HepG2 (cell line): ENCODE measurements around the gene DCUN1D2. TPM values are rescaled to one million over a fixed set of nuclear protein-coding genes. Genes with fewer than 3 reads are reported as not detected.
A peak's percentile ranks its signal among the peaks of the same experiment; 100 is the strongest.

Experiments used
- AGO1 ChIP-seq: fragments of 200-400 bp; formaldehyde crosslinking; IDR thresholded peaks from 2 replicates; pipeline ENCODE4 v1.6.1; 2017; ENCODE audit warnings: mild to moderate bottlenecking, low read depth, low read length, moderate library complexity; ENCODE audit not compliant: poor library complexity, severe bottlenecking
- BHLHE40 ChIP-seq: IDR thresholded peaks from 2 replicates; pipeline ENCODE4 v1.6.1; 2011; ENCODE audit warnings: low read length, improper control_type of control experiment
- KIAA2018 ChIP-seq: sonication (generic); formaldehyde crosslinking; IDR thresholded peaks from 2 replicates; pipeline ENCODE4 v1.5.0; 2020; ENCODE audit warnings: mild to moderate bottlenecking, missing genetic modification reagents, borderline replicate concordance
- KLF13 ChIP-seq: sonication (generic); formaldehyde crosslinking; IDR thresholded peaks from 2 replicates; pipeline ENCODE4 v1.4.0; 2020; ENCODE audit warnings: mild to moderate bottlenecking, missing genetic modification reagents
- MED13 ChIP-seq: sonication (generic); formaldehyde crosslinking; IDR thresholded peaks from 2 replicates; pipeline ENCODE4 v1.5.0; 2020; ENCODE audit warnings: missing genetic modification reagents
- NCOA2 ChIP-seq: sonication (generic); formaldehyde crosslinking; IDR thresholded peaks from 2 replicates; pipeline ENCODE4 v1.8.0; 2022; ENCODE audit warnings: inconsistent platforms
- NR0B2 ChIP-seq: sonication (generic); formaldehyde crosslinking; IDR thresholded peaks from 2 replicates; pipeline ENCODE4 v1.4.0; 2020; ENCODE audit warnings: mild to moderate bottlenecking, missing genetic modification reagents
- PATZ1 ChIP-seq: sonication (generic); formaldehyde crosslinking; IDR thresholded peaks from 2 replicates; pipeline ENCODE4 v1.4.0; 2020; ENCODE audit warnings: missing genetic modification reagents
- ZFYVE20 ChIP-seq: sonication (generic); formaldehyde crosslinking; IDR thresholded peaks from 2 replicates; pipeline ENCODE4 v1.8.0; 2023; ENCODE audit warnings: low read depth, mild to moderate bottlenecking, moderate library complexity, missing genetic modification reagents, borderline replicate concordance
- ZNF335 ChIP-seq: sonication (generic); formaldehyde crosslinking; IDR thresholded peaks from 2 replicates; pipeline ENCODE4 v1.4.0; 2020; ENCODE audit warnings: missing genetic modification reagents
- ZNF33B ChIP-seq: sonication (generic); formaldehyde crosslinking; IDR thresholded peaks from 2 replicates; pipeline ENCODE4 v1.5.1; 2020; ENCODE audit warnings: mild to moderate bottlenecking, missing genetic modification reagents
- ZNF430 ChIP-seq: sonication (generic); formaldehyde crosslinking; IDR thresholded peaks from 2 replicates; pipeline ENCODE4 v1.9.0; 2021; ENCODE audit warnings: mild to moderate bottlenecking, missing genetic modification reagents
- ZNF563 ChIP-seq: sonication (generic); formaldehyde crosslinking; IDR thresholded peaks from 2 replicates; pipeline ENCODE4 v1.8.0; 2022; ENCODE audit warnings: mild to moderate bottlenecking, moderate library complexity, missing genetic modification reagents
- ZNF775 ChIP-seq: sonication (generic); formaldehyde crosslinking; IDR thresholded peaks from 2 replicates; pipeline ENCODE4 v1.4.0; 2020; ENCODE audit warnings: missing genetic modification reagents, mild to moderate bottlenecking, moderate library complexity, borderline replicate concordance
- ZSCAN25 ChIP-seq: sonication (generic); formaldehyde crosslinking; IDR thresholded peaks from 2 replicates; pipeline ENCODE4 v1.8.0; 2022; ENCODE audit warnings: mild to moderate bottlenecking, missing genetic modification reagents
- polyA plus RNA-seq, 8 experiments: library from polyadenylated mRNA; depleted of rRNA in 3 of 8; stranded (reverse) in 7 of 8; unstranded in 1 of 8; fragments of >200 nt; fragmentation: Illumina TruSeq in 4 of 8; extraction: Trizol in 4 of 8; gene quantifications; 2 replicates each; pipeline versions ENCODE4 v1.2.1 to v1.2.3, GENCODE V29; 2011 to 2016; ENCODE audit warnings: low read depth in 4 of 8, missing spikeins in 1 of 8, mixed read lengths in 1 of 8; ENCODE audit not compliant: insufficient read depth in 1 of 8
- total RNA-seq, 5 experiments: library from RNA; depleted of rRNA; stranded (reverse); fragments of >200 nt; fragmentation: Illumina TruSeq; extraction: Trizol; gene quantifications; 2 replicates each; pipeline ENCODE4 v1.2.3, GENCODE V29; 2016; ENCODE audit warnings: low read depth in 1 of 5
- TF ChIP-seq, protein P1 (sequence below): sonication (generic); formaldehyde crosslinking; IDR thresholded peaks from 2 replicates; pipeline ENCODE4 v1.5.1; 2020; ENCODE audit warnings: mild to moderate bottlenecking, moderate library complexity, missing genetic modification reagents
- TF ChIP-seq, protein P2 (sequence below): sonication (generic); formaldehyde crosslinking; IDR thresholded peaks from 2 replicates; pipeline ENCODE4 v1.8.1; 2023; ENCODE audit warnings: mild to moderate bottlenecking, missing genetic modification reagents, borderline replicate concordance

DCUN1D2 gene
- total and polyA plus RNA-seq, 2 of the 13 experiments (the other 11 are each of a cell fraction or from before 2014, with no cell fraction given) = 9.1 to 9.6 TPM

- TF ChIP-seq KIAA2018 (CRISPR knock-in tag) (no peak), NCOA2 (CRISPR knock-in tag) (peak; percentile 44; the same call in 1 of the 2 replicates), ZNF563 (no peak), ZFYVE20 (CRISPR knock-in tag) (no peak), ZNF775 (CRISPR knock-in tag) (no peak), ZNF335 (no peak; the same call in 1 of the 2 replicates), PATZ1 (CRISPR knock-in tag) (no peak), MED13 (CRISPR knock-in tag) (no peak), KLF13 (no peak), ZSCAN25 (CRISPR knock-in tag) (no peak), ZNF33B (CRISPR knock-in tag) (no peak), AGO1 (no peak), NR0B2 (CRISPR knock-in tag) (no peak), BHLHE40 (peak; percentile 69; the same call in 1 of the 2 replicates), ZNF430 (CRISPR knock-in tag) (no peak)
- TF ChIP-seq, protein P1, sequence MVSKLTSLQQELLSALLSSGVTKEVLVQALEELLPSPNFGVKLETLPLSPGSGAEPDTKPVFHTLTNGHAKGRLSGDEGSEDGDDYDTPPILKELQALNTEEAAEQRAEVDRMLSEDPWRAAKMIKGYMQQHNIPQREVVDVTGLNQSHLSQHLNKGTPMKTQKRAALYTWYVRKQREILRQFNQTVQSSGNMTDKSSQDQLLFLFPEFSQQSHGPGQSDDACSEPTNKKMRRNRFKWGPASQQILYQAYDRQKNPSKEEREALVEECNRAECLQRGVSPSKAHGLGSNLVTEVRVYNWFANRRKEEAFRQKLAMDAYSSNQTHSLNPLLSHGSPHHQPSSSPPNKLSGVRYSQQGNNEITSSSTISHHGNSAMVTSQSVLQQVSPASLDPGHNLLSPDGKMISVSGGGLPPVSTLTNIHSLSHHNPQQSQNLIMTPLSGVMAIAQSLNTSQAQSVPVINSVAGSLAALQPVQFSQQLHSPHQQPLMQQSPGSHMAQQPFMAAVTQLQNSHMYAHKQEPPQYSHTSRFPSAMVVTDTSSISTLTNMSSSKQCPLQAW (CRISPR knock-in tag) = no peak
- TF ChIP-seq, protein P2, sequence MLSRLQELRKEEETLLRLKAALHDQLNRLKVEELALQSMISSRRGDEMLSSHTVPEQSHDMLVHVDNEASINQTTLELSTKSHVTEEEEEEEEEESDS (CRISPR knock-in tag) = no peak
Observed at GRCh38 chr13:113493315-113493951, 2.9 kb upstream of the DCUN1D2 start (continued).
